Activated naive CD4-positive, alpha-beta T cell treated with anti-CD3 and anti-CD28 coated beads, Interleukin-2, amount 50 U/mL, for 16 hours (primary cell): ENCODE results near the gene HACD3.
"Not testable (repeated sequence)": the region's sequence is repeated elsewhere in the genome, so short reads cannot be mapped to it uniquely, and the experiment has no call there.

ENCODE experiments used
- DNase-seq: peaks from one replicate; pipeline ENCODE4 v3.0.0-alpha.2; 2020

HACD3 gene

GRCh38 chr15:65550681-65551098 is 20.4 kb downstream of the HACD3 start:
- DNase-seq, result no peak

DNA sequence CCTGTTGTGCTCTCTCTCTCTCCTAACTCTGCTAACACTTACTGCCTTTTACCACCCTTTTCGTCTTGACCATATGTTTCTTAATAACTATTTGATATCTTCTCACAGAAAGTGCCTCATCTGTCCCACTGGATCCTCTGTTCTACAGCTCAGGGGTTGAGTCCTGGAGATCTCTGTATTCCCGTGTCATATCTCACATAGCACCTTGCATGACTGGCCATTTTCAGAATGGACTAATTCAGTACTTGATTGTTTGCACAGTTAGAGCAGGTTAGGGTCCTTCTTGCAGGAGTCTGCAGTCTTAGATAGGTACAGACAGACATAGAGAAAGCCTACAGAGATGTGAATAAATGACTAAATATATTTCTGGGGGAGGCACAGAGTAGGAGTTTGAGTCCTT is 20.9 kb downstream of the HACD3 start:
- no peak for DNase-seq

GRCh38 chr15:65552851-65553250 is 22.6 kb downstream of the HACD3 start:
- not testable (repeated sequence) for DNase-seq

DNA sequence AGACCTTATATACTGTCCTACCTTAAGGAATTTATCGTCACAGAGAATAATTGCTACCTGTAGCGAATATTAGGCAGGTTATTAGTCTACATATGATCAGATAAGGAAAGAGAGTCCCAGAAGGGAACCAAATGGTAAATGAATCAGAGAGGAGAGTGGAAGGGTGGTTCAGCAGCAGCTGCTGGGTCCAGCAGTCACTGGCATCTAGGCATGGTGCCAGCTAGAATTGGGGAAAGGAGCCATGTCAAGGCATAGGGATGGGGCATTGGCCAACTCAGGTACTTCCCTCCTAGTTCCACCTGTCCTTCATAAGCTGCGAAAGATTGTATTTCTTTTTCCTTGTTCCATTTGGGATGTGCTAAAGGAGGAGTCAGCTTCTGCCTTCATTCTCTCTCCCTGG is 23.4 kb downstream of the HACD3 start:
- DNase-seq, result no peak

DNA sequence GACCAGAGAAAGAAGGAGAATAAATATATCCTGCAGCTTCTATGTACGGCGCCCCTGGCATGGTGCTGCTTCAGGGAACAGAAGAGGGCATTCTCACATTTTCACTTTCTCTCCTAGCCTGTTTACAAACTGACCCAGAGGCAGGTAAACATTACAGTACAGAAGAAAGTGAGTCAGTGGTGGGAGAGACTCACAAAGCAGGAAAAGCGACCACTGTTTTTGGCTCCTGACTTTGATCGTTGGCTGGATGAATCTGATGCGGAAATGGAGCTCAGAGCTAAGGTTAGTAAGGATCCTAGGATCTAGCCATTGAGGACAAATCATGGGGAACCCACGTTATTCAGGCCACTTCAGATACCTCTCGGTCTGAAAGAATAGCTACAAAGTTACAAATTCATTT is 26.4 kb downstream of the HACD3 start:
- DNase-seq, result no peak

DNA sequence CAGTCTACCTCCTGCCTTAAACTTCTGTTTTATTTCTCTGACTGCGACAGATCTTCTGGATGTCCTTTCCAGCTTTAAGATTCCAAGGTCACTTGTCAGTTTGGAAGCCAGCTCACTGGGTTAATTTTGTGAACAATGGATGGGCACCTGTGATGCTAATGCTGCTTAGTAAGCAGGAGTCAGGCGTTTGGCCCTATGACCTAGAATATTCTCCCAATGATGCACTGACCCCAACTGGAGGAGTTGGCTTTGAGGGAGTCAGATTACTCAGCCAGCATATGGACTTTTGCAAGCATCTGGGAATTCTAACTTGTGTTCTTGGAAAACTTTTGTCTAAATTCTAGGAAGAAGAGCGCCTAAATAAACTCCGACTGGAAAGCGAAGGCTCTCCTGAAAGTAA is 28.1 kb downstream of the HACD3 start:
- no peak for DNase-seq

- no peak for DNase-seq
Observed at GRCh38 chr15:65558997-65559760, 28.9 kb downstream of the HACD3 start.

DNA sequence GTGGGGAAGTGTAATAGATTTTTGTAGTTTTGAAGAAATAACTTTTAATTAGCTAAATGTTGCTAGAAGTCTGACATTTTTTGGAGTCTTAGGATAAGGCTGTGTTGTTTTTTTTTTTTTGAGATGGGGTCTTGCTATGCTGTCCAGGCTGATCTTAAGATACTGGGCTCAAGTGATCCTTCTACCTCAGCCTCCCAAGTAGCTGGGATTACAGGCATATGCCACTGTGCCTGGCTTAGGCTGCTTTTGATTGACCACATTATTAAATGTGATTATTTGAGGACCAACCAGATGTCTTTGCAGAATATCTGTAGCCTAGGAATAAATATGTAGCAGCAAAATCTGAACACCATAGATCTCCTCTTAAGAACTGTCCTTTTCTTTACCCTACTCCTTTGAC is 29.7 kb downstream of the HACD3 start:
- no peak for DNase-seq

DNA sequence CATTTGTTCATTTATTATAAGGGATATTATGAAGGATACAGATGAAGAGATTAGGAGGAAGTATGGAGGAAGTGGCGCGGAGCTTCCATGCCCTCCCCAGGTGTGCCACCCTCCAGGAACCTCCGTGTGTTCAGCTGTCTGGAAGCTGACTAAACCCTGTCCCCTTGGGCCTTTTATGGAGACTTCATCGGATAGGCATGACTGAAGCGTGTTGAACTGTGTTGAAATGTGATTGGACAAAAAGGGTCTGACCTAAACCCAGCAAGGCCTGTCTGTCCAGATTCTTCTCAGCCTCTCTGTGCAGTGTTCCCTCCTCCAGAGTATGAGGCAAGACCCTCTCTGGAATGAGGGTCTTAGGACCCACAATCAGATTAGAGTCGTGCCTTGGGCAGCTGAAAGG is 31.7 kb downstream of the HACD3 start:
- DNase-seq, result no peak

DNA sequence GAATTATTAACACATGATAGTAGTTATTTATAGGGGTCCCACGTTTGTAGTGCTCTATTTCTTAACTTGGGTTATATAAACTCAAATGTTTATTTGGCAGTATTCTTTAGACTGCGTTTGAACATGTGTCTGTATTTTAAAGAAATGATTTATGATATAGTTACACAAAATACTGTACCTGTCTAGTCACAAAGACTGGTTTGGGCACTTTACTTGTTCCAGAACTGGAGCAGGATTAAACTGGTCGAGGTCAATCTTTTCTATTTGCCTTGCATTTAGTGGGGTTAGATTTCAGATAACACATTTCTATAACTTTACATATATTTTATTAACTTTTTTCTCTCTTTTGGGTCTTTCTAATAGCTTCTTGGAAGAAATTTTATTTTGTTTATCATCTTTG is 39.5 kb downstream of the HACD3 start:
- DNase-seq, result no peak

- DNase-seq, result no peak
Observed at GRCh38 chr15:65571971-65572370, 41.7 kb downstream of the HACD3 start.

DNA sequence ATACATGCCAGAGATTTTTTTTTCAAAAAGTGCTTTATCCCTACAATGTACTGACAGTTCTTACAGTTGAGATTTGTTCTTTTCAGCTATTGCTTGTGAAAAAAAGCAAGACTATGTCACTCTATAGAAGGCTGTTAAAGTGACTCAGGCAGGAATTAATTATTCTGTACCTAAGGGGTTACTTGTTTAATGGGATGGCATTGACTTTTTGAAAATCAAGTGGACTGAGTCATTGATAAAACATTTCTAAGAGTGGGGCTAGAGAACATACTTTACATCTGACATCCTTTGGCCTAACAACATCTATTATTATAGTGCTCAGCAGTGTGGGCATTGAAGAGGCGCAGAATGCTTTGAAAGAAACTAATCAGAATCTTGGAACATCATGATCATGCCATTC is 46.4 kb downstream of the HACD3 start:
- no peak for DNase-seq

DNA sequence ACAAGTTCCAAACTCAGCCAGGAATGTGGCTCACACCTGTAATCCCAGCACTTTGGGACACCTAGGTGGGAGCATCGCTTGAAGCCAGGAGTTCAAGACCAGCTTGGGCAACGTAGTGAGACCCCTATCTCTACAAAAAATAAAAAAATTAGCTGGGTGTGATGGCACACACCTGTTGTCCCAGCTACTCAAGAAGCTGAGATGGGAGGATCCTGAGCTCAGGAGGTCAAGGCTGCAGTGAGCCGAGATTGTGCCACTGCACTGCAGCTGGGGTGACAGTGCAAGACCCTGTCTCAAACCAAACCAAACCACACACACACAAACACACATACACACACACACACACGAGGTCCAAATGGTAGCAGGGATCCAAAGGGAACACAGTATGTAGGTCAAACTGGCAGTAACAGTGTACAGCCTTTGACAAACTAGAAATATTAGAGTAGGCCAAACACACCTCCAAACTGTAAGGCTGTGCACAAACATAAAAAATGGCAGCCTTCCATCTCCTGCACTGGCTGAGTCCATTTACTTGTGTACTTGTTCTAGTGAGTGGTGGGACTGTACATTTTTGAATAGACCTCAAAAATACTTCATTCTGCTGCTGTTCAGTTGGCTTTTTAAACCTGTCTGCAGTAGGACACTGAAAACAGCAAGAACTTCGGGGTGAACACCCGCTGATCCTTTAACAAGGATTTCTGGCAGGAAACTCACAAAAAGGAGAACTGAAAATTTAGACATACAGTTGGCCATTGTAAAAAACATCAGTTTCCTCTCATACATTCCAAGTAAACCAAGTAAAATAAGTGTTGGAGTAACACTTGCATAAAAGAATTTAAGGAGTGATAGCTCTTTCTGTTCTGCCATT is 47.1 kb downstream of the HACD3 start:
- no peak for DNase-seq

- no peak for DNase-seq
Observed at GRCh38 chr15:65578904-65579728, 48.9 kb downstream of the HACD3 start.

- no peak for DNase-seq
Observed at GRCh38 chr15:65579762-65580161, 49.5 kb downstream of the HACD3 start.

GRCh38 chr15:65580287-65580686 is 50.0 kb downstream of the HACD3 start:
- DNase-seq, result no peak

GRCh38 chr15:65583701-65584100 is 53.4 kb downstream of the HACD3 start:
- no peak for DNase-seq

GRCh38 chr15:65584241-65584640 is 54.0 kb downstream of the HACD3 start:
- no peak for DNase-seq

GRCh38 chr15:65587094-65587493 is 56.8 kb downstream of the HACD3 start:
- no peak for DNase-seq

- DNase-seq, result no peak
Observed at GRCh38 chr15:65595960-65596359, 65.7 kb downstream of the HACD3 start.

DNA sequence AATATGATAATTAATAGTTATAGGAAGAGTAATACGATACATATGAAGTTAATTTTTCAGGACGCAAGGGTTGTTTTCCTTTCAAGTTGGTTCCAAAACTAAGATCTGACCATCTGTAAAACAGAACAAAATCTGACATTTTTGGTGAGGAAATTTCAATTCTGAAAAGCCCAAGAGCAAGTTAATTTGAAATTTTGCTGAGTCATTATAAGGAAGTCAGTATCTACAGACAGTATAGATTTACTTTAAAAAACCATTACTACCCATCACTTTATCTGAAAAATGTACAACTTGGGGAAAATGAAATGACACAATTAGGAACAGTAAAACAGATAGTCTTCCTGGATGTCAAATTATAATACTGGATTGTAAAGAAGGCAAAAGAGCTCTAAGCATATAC is 68.2 kb downstream of the HACD3 start:
- no peak for DNase-seq

GRCh38 chr15:65599677-65600076 is 69.4 kb downstream of the HACD3 start:
- no peak for DNase-seq

DNA sequence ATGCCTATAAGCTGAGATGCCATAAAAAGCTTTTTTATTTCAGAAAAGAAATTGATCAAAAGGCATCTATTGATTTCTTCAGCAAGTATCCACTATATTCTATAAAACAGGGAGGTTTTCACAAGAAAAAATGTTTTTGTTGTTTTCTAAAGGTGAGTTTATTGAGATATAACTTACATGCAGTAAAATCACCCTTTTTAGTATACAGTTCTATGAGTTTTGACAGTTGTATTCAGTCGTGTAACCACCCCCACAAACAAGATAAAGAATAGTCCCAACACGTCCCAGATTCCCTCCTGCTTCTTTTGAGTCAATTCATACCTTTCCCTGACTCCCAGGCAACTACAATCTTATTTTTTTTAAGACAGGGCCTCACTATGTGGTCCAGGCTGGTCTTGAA is 72.9 kb downstream of the HACD3 start:
- DNase-seq, result no peak
